Astrocyte of the spinal cord (primary cell): Measurements from ENCODE around the gene ATP11C.
"Not testable (repeated sequence)": the region's sequence is repeated elsewhere in the genome, so short reads cannot be mapped to it uniquely, and the experiment has no call there.

ENCODE experiments used
- DNase-seq: peaks from one replicate; pipeline ENCODE4 v3.0.0; 2011; ENCODE audit warnings: low read depth, low spot score
- H3K4me3 ChIP-seq: 2 replicates; pipeline ENCODE4 v1.5.1; 2011; ENCODE audit warnings: low read depth, mild to moderate bottlenecking, low read length, moderate library complexity
- CTCF ChIP-seq: IDR thresholded peaks from 2 replicates; pipeline ENCODE4 v1.5.1; 2012; ENCODE audit warnings: low read depth, mild to moderate bottlenecking, low read length, inconsistent platforms
- in situ Hi-C: cut with HindIII; loops from 2 replicates; pipeline ENCODE4 v1.10.0; 2017; ENCODE audit warnings: low sequenced_read_pairs

The ATP11C gene

GRCh38 chrX:139720136-139720535, 212.7 kb downstream of the ATP11C start:
- no peak overlapping the region for H3K4me3 ChIP-seq
- in situ Hi-C loops, result no loop called here
- DNase-seq, result peak; percentile 23
- TF ChIP-seq CTCF, result no peak

GRCh38 chrX:139708067-139708466, 224.8 kb downstream of the ATP11C start, which contains the start of gene MCF2:
Gene MCF2, minus strand, starts transcription at chrX:139708167. Its CDS starts 56,423 bp downstream, at chrX:139651744.
- in situ Hi-C loops, result no loop called here

GRCh38 chrX:139702658-139703057, 230.2 kb downstream of the ATP11C start:
- H3K4me3 ChIP-seq, result no peak overlapping the region

More at GRCh38 chrX:139708067-139708466, 224.8 kb downstream of the ATP11C start, which contains the start of gene MCF2:
- no peak for DNase-seq
- no peak within 1 kb of the TSS for H3K4me3 ChIP-seq
- TF ChIP-seq CTCF, result no peak

GRCh38 chrX:139692908-139693307, 239.9 kb downstream of the ATP11C start:
- H3K4me3 ChIP-seq, result peak overlapping the region; percentile 11
- in situ Hi-C loops, result no loop called here
- DNase-seq, result no peak
- no peak for TF ChIP-seq CTCF

More at GRCh38 chrX:139702658-139703057, 230.2 kb downstream of the ATP11C start:
- no peak for DNase-seq
- TF ChIP-seq CTCF, result no peak
- in situ Hi-C loops, result no loop called here

GRCh38 chrX:139692506-139692849, 240.4 kb downstream of the ATP11C start:
- DNase-seq, result peak; percentile 1
- peak overlapping the region; percentile 16 for H3K4me3 ChIP-seq
- no peak for TF ChIP-seq CTCF
- in situ Hi-C loops, result no loop called here

- no peak for TF ChIP-seq CTCF
- peak; percentile 1 for DNase-seq
- in situ Hi-C loops, result no loop called here
- H3K4me3 ChIP-seq, result peak overlapping the region; percentile 25
Observed at GRCh38 chrX:139691843-139692505, 240.9 kb downstream of the ATP11C start.

GRCh38 chrX:139691493-139691842, 241.4 kb downstream of the ATP11C start:
- peak overlapping the region; percentile 25 for H3K4me3 ChIP-seq
- no peak for TF ChIP-seq CTCF

GRCh38 chrX:139685175-139685574, 247.7 kb downstream of the ATP11C start:
- H3K4me3 ChIP-seq, in situ Hi-C loops: not testable (repeated sequence)

More at GRCh38 chrX:139691493-139691842, 241.4 kb downstream of the ATP11C start:
- DNase-seq, result peak; percentile 3
- in situ Hi-C loops, result no loop called here

More at GRCh38 chrX:139685175-139685574, 247.7 kb downstream of the ATP11C start:
- DNase-seq, result not testable (repeated sequence)
